ENCODE results near the gene INTS1. TPM values are rescaled to one million over a fixed set of nuclear protein-coding genes. Genes with fewer than 3 reads are reported as not detected.
A peak's percentile ranks its signal among the peaks of the same experiment; 100 is the strongest.

INTS1 gene
- total RNA-seq, 1 donor from 2014 or later, result 18.5 TPM

- no peak for DNase-seq (ENCODE audit: low spot score)
These were observed 38.9 kb upstream of the INTS1 start for GRCh38 chr7:1542841-1543747.

GRCh38 chr7:1542329-1542728, 38.1 kb upstream of the INTS1 start:
- no peak for DNase-seq (ENCODE audit: low spot score)

- DNase-seq (ENCODE audit: low spot score), result no peak
These were observed 37.4 kb upstream of the INTS1 start for GRCh38 chr7:1541431-1542162.

GRCh38 chr7:1540776-1541271, 36.6 kb upstream of the INTS1 start:
- no peak for DNase-seq (ENCODE audit: low spot score)

GRCh38 chr7:1539882-1540775, 35.9 kb upstream of the INTS1 start:
- DNase-seq (ENCODE audit: low spot score), result no peak

- peak; percentile 61 for DNase-seq (ENCODE audit: low spot score)
These were observed 35.1 kb upstream of the INTS1 start for GRCh38 chr7:1539181-1539881.

- DNase-seq (ENCODE audit: low spot score), result no peak
These were observed 34.5 kb upstream of the INTS1 start for GRCh38 chr7:1538544-1539180.

GRCh38 chr7:1537535-1538412, 33.6 kb upstream of the INTS1 start:
- DNase-seq (ENCODE audit: low spot score), result peak; percentile 96

- peak; percentile 99 for DNase-seq (ENCODE audit: low spot score)
These were observed 32.8 kb upstream of the INTS1 start for GRCh38 chr7:1536743-1537534.

- no peak for DNase-seq (ENCODE audit: low spot score)
These were observed 32.2 kb upstream of the INTS1 start for GRCh38 chr7:1536455-1536742.

GRCh38 chr7:1535701-1536454, 31.7 kb upstream of the INTS1 start:
- DNase-seq (ENCODE audit: low spot score), result no peak

GRCh38 chr7:1535100-1535458, 30.9 kb upstream of the INTS1 start:
- no peak for DNase-seq (ENCODE audit: low spot score)

- DNase-seq (ENCODE audit: low spot score), result no peak
These were observed 30.3 kb upstream of the INTS1 start for GRCh38 chr7:1534330-1535099.

- DNase-seq (ENCODE audit: low spot score), result peak; percentile 44
These were observed 29.5 kb upstream of the INTS1 start for GRCh38 chr7:1533547-1534329.

GRCh38 chr7:1533255-1533546, 29.0 kb upstream of the INTS1 start:
- DNase-seq (ENCODE audit: low spot score), result no peak

GRCh38 chr7:1532456-1533254, 28.5 kb upstream of the INTS1 start:
- DNase-seq (ENCODE audit: low spot score), result peak; percentile 85

Measured in umbilical cord (tissue), 2 donors.